HG02981 (cell line): ENCODE measurements around the gene ABHD17B.
A peak's percentile ranks its signal among the peaks of the same experiment; 100 is the strongest.

Source experiments
- ATAC-seq: cut with Tn5 transposase; IDR thresholded peaks from one replicate; pipeline ENCODE4 v1.9.1; 2021; ENCODE audit warnings: mild to moderate bottlenecking, moderate library complexity; ENCODE audit not compliant: unreplicated experiment

The ABHD17B gene

DNA sequence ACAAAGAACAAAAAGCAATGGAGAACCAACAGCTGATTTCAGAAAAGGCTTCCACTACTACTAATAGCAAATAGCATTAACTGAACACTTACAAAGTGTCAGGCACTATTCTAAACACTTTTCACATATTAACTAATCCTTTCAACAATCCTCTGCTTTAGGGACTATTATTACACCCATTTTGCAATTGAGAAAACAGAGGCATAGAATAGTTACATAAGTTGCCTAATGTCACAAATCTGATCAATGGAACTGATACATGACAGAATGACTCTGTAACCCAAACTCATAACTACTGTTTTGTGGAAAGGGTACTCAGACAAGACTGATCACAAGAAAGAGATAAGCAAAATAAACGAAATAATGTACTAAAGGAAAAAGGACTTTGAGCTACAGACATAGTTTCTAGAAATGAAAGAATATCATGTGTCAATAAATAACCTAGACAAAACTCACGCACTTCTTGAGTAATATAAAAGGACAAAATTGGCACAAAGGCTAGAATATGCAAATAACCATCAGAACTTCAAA lies 31.3 kb downstream of the ABHD17B start:
- ATAC-seq = no peak

DNA sequence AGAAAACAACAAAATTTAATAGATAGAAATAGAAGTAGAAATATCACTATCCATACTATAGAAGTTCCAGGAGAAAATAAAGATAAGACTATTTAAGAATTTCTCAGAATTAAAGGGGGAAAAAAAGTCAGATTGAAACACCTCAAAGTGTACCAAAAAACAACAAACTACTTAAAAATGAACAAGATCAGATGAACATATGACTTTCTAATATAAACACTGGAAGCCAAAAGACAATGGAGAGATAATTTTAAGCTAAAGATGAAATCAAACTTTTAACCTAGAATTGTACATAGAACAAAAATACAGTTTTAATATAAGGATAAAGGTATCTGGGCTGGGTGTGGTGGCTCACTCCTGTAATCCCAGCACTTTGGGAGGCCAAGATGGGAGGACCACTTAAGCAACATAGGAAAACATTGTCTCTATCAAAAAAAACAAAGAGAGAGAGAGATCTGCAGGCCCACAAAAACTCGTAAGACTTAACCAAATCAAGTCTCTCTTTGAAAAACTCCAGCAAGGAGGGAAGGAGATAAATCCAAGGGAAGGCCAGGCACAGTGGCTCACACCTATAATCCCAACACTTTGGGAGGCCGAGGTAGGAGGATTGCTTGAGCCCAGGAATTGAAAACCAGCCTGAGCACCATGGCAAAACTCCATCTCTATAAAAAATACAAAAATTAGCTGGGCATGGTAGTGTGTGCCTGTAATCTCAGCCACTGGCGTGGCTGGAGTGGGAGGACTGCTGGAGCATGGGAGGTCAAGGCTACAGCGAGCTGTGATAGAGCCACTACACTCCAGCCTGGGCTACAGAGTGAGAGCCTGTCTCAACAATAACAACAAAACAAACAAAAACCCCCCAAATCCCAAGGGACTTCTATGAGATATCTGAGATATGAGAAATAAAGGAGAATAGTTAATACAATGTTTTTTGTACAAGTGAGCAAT lies 32.4 kb downstream of the ABHD17B start:
- no peak for ATAC-seq

DNA sequence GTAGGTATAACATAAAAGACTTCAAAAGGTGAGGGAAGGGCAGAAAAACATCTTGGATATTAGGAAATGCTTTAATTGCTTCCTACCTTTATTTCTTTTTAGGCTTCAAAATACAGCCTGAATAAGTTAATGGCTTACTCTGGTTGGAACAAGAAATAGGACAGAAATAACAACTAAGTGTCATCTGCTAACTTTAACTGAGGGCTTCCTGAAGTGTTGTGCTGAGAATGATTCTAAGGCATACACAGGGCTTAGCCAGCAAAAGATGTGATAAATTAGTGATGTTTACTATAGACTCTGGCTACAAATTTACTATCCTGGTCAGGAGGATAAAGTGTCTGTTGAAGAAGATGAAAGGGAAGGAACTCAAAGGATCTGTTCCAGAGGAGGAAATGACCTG lies 34.2 kb downstream of the ABHD17B start:
- ATAC-seq = no peak

DNA sequence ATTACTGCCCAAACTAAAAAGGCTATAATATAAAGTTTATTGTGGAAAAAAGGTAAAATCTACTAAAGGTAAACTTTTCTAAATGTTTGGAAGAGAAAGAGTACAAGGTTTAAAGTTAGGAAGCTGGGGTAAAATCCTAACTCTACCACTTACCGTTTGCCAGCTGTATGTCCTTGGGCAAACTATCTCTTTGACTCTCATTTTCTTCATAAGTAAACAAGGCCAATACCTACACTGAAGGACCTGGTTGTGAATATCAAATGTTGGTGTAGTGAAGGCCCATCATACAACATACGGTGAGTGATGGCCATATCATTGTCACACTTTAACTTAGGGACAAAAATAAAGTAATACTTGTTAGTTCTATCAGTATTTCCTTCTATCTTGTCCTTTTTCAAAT lies 34.9 kb downstream of the ABHD17B start:
- ATAC-seq = no peak

DNA sequence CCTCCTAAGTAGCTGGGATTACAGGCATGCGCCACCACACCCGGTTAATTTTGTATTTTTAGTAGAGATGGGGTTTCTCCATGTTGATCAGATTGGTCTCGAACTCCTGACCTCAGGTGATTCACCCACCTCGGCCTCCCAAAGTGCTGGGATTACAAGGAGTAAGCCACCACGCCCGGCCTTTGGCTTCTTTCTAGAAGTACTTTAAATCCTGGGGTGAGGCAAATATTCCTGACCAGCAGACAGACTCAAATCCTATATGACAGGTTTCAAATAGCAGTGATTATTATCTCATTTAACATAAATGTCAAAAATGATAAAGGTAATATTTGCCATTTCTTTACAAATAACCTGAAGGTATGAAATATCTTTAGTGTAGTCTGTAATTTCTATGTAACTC lies 35.6 kb downstream of the ABHD17B start:
- no peak for ATAC-seq

DNA sequence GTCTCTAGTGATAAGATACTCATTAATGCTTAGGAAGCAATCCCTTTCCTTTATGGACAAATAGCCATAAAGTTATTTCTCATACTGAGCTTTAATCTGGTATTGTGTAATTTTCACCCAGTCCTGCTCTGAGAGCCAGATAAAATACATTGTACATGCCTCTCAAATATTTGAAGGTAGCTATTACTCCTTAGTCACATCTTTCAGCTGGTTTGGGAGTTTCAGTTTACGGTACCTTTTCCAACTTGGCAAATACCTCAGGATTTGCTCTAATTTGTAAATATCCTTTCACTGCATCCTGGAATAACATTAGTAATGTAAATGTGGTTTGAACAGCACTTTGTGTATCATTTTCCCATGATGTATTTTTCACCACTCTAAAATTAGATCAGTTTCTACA lies 47.4 kb downstream of the ABHD17B start:
- no peak for ATAC-seq

DNA sequence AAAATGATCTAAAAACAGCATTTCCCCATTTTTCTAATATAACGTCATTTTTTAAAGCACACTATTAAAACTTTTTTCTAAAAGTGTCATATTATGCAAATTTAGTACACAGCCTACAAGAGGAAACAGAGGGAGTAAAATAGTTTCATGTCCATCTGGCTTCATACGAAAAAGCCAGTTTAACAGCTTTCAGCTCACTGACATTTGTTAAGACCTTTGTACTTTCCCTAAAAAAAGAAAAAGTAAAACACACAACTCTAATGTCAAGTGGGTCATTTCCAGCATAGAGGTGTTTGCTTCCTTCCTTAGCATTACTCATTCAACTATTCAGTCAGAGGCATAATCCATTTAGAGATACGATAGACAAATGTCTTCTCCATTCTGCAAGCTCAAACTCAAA lies 49.4 kb downstream of the ABHD17B start:
- ATAC-seq = no peak

DNA sequence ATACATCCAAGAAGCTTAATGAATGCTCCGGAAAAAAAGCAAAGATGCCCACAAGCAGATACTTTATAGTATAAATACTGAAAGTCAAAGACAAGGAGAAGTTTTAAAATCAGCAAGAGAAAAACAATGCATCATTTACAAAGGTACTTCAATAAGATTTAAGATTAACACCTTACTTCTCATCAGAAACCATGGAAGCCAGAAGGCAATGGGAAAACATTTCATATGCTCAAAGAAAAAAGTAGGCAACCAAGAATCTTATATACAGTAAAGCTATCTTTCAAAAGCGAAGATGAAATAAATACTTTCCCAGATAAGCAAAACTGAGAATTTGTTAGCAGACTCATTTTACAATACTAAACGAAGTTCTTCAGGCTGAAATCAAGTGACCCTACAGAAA lies 51.1 kb downstream of the ABHD17B start:
- ATAC-seq = no peak

DNA sequence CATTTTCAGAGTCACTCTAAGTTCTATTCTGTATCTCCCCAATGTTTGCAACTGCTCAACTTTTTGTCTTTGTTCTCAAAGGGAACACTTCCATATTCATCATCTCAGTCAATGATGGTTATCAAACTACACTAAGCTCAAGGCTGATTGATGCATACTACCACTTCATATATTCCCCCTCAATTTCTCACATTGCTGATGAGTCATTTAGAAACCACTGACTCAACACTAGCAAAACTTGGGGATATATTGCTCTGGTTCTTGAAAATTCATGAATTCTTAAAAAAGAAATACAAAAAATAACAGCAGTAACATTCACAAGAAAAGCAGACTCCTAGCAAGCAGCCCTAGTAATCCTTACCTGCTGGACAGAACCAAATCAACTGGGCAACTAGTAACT lies 52.2 kb downstream of the ABHD17B start:
- peak; percentile 84 for ATAC-seq

DNA sequence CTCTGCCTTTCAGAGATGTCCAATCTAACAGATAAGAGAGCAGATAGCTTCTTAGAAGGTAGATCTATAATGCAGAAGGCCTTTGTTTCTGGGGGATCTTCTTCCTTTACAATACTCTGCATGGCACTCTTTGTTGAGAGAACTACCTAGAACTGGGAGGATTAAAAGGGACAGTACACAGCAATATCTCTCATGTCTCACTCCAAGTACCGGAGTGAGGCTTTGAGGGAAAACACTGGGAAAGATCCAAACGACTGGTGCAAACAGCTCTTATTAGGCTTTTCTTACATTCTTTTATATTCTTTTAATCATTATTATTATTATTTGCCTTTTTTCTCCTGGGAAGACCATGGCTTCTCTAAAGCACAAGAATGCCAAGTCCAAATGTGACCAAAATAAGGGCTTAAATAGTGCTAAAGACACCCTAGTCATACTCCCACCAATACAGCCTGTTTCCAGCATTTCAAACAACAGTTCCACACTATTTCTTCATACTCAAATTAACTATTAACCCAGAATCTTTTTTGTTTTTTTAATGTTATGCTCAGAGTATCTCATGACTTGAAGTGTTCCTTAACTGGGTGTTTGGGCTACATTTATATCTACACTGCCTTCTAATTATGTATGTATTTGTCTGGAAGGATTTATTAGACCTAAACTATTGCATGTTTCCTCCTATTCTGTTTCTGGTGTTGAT lies 52.7 kb downstream of the ABHD17B start:
- no peak for ATAC-seq

DNA sequence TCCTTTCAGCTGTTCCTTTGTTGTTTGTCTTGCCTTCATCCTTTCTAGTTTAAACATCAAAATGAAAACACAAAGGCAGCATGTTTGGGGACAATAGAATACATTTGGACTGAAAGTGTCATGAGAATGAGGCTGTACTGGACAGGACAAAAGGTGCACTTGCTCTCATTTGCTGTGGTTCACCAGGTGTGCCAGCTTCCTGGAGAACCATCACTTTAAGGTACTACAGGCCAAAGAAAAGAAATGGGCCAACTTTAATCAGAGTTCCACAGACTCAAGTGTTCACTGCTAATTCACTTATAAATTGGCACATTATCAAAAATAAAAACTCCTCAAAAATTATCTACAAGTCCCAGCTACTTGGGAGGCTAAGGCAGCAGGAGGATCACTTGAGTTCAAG lies 53.8 kb downstream of the ABHD17B start:
- ATAC-seq = no peak

DNA sequence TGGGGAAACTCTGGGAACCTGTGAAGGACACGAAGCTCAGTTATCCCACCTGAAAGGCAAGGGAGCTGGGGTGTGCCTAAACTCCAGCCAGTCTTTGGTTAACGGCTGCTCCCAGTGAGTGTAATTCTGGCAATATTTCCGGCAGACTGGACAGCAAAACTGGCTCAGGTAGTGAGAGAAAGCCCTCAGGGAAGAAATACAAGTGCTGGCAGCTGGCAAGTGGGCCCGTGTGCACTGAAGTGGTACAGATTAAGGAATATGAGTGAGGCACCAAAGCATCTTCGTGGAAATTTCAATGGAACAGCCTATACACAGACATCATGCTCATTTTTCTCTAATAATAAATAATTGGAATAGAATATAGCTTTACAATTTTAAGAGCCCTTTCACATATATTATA lies 56.2 kb downstream of the ABHD17B start:
- ATAC-seq = no peak

DNA sequence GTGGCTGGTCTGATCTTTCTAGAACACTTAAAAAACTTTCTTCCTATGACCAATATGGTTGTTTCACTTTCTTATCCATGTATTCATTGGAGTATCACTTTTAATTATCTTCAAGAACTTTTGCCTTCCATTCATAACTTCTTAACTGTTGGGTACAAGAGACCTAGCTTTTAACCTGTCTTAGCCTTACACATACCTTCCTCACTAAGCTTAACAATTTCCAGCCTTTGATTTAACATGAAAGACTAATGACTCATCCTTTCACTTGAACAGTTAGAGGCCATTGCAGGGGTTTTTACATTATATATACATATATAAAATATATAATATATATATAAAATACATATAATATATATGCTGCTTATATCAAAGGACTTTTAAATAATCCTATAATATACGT lies 57.9 kb downstream of the ABHD17B start:
- ATAC-seq = no peak

DNA sequence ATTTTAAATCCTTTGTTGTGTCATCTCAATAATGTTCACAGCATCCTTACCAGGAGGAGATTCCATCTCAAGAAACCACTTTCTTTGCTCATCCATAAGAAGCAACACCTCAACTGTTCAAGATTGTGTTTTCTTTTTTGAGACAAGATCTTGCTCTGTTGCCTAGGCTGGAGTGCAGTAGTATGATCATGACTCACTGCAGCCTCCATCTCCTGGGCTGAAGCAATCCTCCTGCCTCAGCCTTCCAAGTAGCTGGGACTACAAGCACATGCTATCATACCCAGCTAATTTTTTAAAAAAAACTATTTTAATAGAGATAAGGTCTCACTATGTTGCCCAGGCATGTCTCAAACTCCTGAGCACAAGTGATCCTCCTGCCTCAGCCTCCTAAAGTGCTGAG lies 60.0 kb downstream of the ABHD17B start:
- ATAC-seq = no peak

DNA sequence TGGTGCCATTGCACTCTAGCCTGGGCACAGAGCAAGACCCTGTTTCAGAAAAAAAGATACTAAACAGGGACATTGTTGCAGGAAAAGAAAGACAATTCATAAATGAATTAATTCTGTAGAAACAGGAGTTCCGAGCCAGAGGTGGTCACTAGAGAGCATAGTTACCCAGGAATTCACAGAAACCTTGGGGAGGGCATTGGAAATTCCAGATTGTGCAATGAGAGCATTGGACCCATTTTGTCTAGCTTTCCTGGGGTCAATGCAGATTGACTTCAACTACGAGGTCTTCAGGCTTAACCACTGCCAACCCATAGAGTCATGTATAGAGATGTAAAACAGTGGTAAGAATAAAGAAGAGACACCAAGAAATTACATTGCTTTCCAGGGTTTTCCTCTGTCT lies 63.1 kb downstream of the ABHD17B start:
- ATAC-seq = no peak

DNA sequence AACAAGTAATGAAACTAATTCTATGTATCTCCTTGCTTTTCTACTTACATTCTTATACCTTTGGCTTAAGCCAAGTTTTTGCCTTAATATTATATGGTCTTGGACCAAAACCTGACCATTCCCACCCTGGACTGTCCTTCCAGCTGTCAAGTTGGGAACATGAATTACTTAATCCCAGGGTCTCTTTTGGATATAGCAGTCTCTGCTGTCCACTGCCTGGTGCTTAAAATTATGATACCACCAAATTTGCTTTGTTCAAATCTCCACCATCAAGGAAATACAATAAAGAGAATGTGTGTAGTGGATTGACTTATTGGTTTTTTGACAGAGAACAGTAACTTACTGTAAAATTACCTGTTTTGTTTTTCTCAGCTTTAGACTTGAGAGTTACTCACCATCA lies 66.2 kb downstream of the ABHD17B start:
- ATAC-seq = no peak

DNA sequence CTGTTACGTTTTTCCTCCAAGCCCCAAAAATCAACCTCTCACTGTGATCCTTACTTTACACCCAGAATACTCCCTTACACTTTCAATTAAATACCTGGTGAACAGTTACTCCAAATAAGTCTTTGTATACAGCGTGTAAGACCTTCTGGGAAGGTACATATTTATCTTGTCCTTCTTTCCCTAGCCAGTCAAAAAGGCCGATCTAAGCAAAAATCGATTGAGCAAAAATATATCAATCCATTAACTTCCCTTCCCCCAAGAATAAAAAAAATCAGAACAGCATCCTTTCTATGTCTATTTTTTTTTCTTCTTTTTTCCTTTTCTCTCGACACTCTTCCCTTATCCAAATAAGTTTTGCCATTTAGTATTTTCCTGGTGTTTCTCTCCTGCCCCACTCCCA lies 71.3 kb downstream of the ABHD17B start:
- ATAC-seq = no peak

DNA sequence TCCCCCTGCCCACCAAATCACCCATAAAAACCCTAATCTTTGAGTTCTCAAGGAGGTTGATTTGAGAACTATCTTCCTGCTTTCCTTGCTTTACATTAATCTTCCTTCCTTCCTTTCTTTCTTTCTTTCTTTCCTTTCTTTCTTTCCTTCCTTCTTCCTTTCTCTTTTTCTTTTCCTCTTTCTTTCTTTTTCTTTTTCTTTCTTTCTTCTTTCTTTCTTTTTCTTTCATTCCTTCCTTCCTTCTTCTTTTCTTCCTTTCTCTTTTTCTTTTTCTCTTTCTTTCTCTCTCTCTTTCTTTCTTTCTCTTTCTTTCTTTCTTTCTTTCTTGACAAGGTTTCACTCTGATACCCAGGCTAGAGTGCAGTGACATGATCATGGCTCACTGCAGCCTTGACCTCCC lies 75.4 kb downstream of the ABHD17B start:
- no peak for ATAC-seq

DNA sequence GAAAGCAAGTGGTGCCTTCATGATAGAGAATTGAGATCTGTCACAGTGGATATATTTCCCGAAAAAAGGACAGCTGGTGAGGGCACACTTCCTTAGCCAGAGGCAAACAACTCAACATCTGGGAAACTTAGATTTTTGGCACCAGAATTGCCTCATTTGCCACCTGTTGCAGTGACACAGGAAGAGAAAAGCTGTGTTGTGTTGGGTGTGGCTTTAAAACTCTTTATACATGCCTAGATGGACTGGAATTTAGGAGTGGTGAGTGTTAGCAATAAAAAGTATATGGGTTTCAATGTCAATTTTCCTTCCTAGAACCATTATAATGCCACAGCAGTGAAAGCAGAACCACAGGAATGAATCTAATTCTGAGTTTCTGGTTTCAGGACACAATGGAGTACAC lies 80.1 kb downstream of the ABHD17B start:
- ATAC-seq = no peak

DNA sequence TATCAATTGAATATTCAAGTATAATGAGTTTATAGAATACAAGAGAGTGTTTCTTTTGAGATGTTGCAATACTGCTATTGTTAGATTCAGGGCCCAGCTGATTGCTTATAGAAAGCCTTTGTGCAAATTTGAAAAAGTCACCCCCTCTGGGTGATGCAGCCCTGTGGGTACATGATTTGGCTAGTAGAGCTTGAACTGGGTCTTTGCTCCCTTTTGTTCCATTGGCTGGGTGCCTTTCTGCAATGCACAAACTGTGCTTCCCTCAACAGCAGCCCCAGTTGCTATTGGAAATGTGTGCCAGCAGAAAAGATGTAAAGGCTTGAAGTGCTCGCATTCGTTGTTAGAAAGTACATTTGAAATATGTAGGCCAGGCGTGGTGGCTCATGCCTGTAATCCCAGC lies 80.8 kb downstream of the ABHD17B start:
- ATAC-seq = no peak

DNA sequence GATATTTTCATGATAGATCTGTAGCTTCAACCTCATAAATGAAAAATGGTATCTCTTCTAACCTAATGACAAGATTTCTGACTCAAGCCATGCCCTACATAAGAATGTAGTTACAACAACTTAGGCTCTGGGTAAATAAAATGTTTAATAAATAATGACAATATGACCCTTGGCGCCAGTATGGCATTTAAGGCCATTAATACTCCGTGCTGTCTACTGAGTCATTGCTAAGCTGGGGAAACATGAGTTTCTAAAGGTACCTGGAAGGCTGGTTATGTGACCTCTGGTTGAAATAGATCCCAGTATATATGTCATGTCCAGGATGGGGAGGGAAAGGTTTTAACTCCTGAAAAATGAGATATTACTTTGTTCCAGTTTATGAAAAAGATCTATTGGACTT lies 84.7 kb downstream of the ABHD17B start:
- ATAC-seq = no peak

DNA sequence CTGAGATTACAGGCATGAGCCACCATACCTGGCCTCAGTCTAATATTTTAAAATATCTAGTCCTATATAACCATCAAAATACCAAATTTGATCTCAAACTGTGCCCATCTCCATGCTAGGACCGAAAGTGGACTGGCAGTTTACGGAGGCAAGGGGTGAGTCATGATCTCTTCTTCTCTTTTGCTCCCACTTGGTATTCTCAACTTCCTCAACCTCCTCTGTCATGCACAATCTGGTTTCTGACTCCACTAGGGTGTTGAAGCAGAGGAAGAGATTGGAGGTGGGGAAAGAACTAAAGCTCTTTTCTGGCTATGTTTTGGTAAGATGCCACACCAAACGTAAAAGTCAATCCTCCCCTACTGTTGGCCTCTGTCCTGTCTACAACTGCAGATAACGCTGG lies 86.7 kb downstream of the ABHD17B start:
- ATAC-seq = no peak
